NOMO-1 (cell line): ENCODE data around the gene CNN3.

ENCODE experiments used
- DNase-seq, 2 experiments: peaks; one replicate each; lab custom pipeline; 2025; ENCODE audit not compliant: unreplicated experiment in 2 of 2; lab: John Stamatoyannopoulos, UW

The CNN3 gene

DNA sequence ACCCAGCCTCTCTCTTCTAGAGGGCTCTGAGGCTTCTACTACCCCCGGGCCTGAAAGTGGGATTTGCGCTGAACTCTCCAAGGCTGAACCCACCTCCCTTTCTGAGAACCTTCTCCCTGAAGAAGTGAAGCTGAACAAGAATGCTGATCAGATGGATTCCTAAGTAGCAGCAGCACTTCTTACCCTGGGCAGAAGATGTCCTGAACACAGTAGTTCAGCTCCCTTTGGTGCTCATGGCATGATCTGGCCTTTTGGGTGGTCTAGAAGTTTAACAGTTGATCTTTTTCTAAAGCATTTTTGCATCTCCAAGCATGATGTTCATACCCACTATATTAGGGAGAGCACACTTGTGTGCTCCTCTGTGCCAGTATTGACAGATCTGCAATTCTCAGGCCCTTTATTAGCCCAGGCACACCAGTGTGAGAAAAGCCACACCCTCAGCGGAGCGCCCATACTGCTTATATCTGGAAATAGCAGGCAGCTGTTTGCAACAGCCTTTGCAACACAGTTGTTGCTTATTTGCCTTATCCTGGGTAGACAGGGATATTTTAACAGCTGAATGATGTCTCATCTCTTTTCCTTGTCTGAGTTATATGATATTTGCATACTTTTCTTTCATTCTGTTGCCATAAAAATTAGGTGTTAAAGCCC lies 34.2 kb downstream of the CNN3 start:
- no peak for DNase-seq

DNA sequence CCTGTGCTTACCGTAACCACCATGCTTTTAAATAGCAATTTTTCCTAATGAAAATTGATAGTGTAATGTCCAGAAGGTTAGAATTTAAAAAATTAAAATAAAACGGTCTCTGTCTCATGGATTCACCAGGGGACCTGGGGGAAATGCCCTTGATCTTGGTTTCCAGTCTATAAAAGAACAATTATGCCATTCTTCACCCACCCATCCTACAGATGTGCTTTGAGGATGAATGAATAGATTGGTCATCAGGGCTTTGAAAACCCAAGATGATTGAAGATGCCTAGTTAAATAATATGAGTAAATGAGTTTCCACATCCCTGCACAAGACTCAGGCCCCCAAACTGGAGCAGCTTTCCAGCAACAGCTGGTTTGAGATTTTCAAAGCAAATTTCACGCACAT lies 38.7 kb downstream of the CNN3 start:
- no peak for DNase-seq

- no peak for DNase-seq
These were observed 39.2 kb downstream of the CNN3 start for GRCh38 chr1:94887603-94888171.

GRCh38 chr1:94887106-94887505 lies 39.8 kb downstream of the CNN3 start:
- DNase-seq, result no peak

GRCh38 chr1:94886361-94886760 lies 40.5 kb downstream of the CNN3 start:
- no peak for DNase-seq

GRCh38 chr1:94884507-94884906 lies 42.4 kb downstream of the CNN3 start:
- DNase-seq, result no peak

DNA sequence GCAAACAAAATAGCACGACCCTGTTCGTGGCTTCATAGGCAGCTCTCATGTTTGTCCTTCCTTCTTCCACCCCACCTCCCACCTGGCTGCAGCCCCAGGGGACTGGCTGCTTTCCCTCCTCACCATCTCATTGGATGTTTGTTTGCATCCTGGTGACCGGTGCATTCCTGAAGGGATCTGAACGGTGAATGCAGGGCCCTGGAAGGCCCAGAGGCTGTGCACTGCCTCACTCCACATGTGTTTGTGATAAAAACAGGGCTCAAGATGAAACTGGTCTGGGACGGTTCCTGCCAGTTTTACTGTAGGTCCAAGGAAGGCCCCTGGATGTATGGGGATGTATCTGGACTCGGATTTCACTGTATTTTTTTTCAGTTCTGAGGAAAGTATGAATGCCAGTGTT lies 42.8 kb downstream of the CNN3 start:
- no peak for DNase-seq

DNA sequence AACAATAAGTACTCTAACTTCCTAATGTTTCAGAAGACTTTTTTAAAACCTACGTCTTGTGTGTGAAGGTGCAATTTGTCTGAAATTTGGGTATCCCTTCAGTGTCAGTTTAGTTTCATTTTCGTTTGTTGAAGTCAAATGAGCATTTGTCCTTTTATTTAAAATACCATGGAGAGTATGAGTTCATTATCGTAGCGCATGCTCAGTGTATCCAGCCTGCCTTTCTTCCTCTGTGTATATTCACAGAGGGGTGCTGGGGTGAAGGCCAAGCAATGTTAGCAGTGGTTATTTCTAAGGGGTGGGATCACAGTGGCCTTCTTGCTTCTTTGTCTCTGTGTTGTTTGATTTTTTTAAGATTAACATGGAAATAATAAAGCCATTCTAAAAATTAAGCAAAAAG lies 43.2 kb downstream of the CNN3 start:
- no peak for DNase-seq

GRCh38 chr1:94878329-94878728 lies 48.6 kb downstream of the CNN3 start:
- no peak for DNase-seq

DNA sequence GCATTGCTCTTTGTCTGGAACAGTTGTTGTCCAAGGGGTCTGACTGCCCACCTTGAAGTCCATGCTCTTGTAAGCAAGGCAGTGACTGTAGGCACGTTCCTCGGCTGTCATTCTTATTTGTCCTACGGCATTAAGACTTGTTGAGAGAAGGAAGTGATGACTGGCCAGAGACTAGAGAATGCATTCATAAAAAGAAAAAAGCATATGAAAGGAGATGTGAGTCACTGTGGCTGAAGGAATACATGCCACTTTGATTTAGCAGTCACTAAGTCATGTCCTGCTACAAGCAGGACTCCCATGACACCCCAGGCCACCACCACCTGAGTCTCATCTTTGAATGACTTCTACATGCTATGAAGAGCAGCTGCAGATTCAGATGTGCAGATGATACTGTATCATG lies 50.5 kb downstream of the CNN3 start:
- DNase-seq, result peak in 1 of 2 experiments; percentile 0

DNA sequence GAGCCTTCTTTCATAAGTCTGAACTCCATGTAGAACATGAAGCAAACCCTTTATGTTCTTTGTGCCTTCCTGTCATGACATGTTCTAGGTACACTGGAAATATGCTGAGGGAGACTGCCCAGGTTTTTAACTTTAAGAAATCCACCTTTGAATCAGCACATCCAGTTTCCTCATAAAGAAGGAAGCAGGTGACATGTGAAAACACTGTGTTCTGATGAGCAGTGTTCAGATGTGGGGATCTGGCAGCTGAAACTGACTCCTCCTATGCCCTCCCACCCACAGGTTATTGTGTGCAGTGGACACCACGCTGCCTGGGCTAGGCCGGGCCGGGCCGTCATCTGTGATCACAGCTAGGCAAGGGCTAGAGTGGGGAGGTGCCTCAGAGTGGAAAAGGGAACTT lies 51.1 kb downstream of the CNN3 start:
- DNase-seq, result no peak

DNA sequence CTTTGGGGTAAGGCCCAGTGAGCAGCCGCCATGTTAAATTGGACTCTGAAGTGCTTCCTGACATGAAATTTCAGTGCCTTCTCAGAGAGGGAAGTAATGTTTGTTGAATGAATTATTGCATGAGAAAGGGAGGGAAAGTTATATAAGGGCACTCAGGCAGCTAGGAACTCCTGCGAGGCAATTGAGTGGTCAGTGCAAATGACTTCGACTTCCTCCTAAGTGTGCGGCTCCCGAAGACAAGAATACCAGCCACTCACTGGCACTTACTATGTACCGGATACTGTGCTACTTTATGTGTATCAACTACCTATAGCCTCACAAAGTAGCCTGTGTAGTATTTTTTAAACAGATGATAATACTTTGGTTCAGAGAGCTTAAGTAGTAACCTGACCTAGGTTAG lies 52.5 kb downstream of the CNN3 start:
- no peak for DNase-seq

GRCh38 chr1:94873520-94874351 lies 53.2 kb downstream of the CNN3 start:
- no peak for DNase-seq

GRCh38 chr1:94872771-94873495 lies 54.0 kb downstream of the CNN3 start:
- no peak for DNase-seq

DNA sequence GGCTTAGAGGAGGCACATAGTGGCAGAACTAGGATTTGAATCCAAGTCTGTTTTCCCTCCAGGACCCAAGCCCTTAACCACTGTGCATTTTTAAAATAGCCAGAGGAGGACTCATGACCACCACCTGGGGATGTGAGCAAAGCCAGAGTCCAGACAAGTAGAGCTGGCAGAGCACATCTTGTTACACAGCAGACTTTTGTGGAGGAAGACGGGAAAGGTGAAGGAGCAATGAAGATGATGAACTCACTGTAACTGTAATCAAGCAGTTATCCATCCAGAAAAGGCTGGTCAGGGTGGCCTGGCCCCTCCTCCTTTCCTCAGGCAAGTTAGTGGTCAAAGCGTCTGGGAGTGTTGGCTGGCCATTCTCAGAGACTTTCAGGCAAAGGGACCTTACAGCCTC lies 55.9 kb downstream of the CNN3 start:
- no peak for DNase-seq

- DNase-seq, result no peak
These were observed 60.6 kb downstream of the CNN3 start for GRCh38 chr1:94866164-94866807.

GRCh38 chr1:94865360-94865759 lies 61.5 kb downstream of the CNN3 start:
- DNase-seq, result no peak

- DNase-seq, result no peak
These were observed 62.1 kb downstream of the CNN3 start for GRCh38 chr1:94864821-94865220.

GRCh38 chr1:94863919-94864318 lies 63.0 kb downstream of the CNN3 start:
- DNase-seq, result no peak

DNA sequence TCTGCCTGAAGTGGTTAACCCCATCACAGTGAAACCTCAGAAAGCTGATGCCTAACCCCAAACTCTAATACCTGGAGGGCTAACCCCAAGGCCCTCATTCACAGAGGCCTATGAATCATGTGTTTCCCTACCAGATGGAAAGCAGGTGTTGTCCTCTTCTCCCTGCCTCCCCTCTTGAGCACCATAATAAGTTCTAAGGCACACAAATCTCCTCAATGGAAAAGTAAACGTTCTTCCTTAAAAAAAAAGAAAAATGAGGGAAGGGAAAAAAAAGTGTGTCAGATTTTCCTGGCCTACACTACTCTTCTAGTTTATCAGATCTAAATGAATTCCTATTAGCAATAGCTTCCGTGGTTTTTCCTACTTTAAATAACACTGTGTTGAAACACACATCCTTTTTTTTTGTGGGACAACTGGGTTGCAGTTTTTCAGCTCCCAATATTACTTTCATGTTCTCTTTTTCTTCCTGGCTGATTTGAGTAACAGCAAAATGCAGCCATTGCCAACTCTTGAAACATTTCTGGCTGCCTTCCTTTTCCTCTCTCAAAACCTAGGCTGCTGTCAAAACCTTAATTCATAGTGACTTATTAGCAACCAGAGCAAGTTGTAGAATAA lies 63.5 kb downstream of the CNN3 start:
- no peak for DNase-seq

DNA sequence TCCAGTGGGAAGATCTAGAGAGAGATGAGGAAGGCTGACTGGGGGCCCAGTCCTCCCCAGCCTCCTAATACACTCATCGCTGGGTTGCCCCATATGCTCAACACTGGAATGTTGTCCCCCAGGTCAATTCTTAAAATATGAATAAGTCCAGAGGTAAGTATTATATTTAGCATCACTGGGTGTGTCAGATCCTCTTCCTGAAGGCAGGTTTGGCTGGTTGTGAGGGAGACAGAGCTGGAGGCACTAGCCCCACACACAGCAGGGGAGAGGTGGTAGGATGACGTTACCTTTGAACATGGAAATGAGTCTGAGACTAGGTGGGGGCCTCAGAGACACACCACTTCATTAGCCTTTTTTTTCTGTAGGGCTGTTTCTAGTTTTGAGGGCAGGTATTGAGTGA lies 64.2 kb downstream of the CNN3 start:
- DNase-seq, result no peak
